A673 (cell line): Measurements from ENCODE around the gene MZB1.
"Not testable (repeated sequence)": the region's sequence is repeated elsewhere in the genome, so short reads cannot be mapped to it uniquely, and the experiment has no call there.

Source experiments
- CTCF ChIP-seq: fragments of 300-800, 200-600 bp; sonication (generic); conservative IDR thresholded peaks from 2 replicates; pipeline ENCODE4 v1.5.1; 2017; ENCODE audit warnings: low read depth, mild to moderate bottlenecking, antibody characterized with exemption, low read length, moderate library complexity, mixed read lengths
- EZH2 ChIP-seq: fragments of 200-600 bp; sonication (generic); IDR thresholded peaks from 2 replicates; pipeline ENCODE4 v1.6.1; 2017; ENCODE audit warnings: borderline replicate concordance, low read depth, mild to moderate bottlenecking, mixed read lengths, antibody characterized with exemption, low read length; ENCODE audit not compliant: poor library complexity, severe bottlenecking

GRCh38 chr5:139355900-139356299, 33.8 kb downstream of the MZB1 start:
- not testable (repeated sequence) for TF ChIP-seq CTCF, EZH2
